Type B pancreatic cell (in vitro differentiated cells): ENCODE measurements around the gene PPP1R16B. TPM values are rescaled to one million over a fixed set of nuclear protein-coding genes. Genes with fewer than 3 reads are reported as not detected.

ENCODE experiments used
- DNase-seq: peaks from one replicate; pipeline ENCODE4 v3.0.0; 2021; ENCODE audit warnings: mixed read lengths; ENCODE audit not compliant: unreplicated experiment; ENCODE audit errors: extremely low spot score
- H3K27ac Mint-ChIP-seq: 2 replicates; pipeline ENCODE4 v1.8.0; 2021; ENCODE audit warnings: mild to moderate bottlenecking, mixed read lengths
- H3K27me3 Mint-ChIP-seq: 2 replicates; pipeline ENCODE4 v1.8.0; 2021; ENCODE audit warnings: mixed read lengths
- H3K36me3 Mint-ChIP-seq: 2 replicates; pipeline ENCODE4 v1.8.0; 2021; ENCODE audit warnings: mixed read lengths
- H3K4me1 Mint-ChIP-seq: one replicate; pipeline ENCODE4 v1.8.0; 2021; ENCODE audit warnings: mixed read lengths; ENCODE audit not compliant: unreplicated experiment
- H3K4me3 Mint-ChIP-seq: 2 replicates; pipeline ENCODE4 v1.8.0; 2021; ENCODE audit warnings: mild to moderate bottlenecking, mixed read lengths
- H3K9me3 Mint-ChIP-seq: 2 replicates; pipeline ENCODE4 v1.8.0; 2021; ENCODE audit warnings: mixed read lengths
- total RNA-seq: library from RNA; stranded (reverse); gene quantifications from 2 replicates; pipeline ENCODE4 v1.2.1, GENCODE V29; 2021; ENCODE audit warnings: low replicate concordance
- TF ChIP-seq, protein P1 (sequence below): fragments of 200-600 bp; sonication (generic); conservative IDR thresholded peaks from 2 replicates; pipeline ENCODE4 v1.5.0; 2021; ENCODE audit warnings: antibody characterized with exemption, mild to moderate bottlenecking

PPP1R16B gene
- total RNA-seq, 1 donor from 2014 or later, result 0.31 TPM

DNA sequence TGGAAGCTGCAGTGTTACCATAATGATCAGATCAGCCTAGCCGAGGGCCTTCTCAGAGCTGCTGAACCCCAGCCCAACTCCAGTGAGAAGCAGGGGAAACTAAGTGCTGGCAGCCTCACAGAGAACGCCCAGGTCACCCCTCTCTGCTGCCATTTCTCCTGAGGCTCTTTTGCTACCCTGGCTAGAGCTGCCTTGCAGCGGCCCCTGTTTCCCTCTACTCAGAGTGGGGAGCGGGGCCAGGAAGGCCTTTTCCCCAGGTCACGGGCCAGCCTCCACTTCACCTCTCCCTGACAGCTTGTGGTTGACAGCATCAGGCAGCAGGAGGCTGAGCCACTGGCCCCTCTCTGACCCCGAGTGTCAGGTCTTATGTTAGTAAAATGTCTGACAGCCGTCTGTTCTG is 34.5 kb upstream of the PPP1R16B start:
- Mint-ChIP-seq H3K27ac (no peak overlapping the region), H3K27me3 (no peaks in the 10 kb centered on the region), H3K9me3 (peaks cover 8% of the 10 kb centered on the region), H3K4me1 (no peaks in the 10 kb centered on the region), H3K36me3 (peaks cover 35% of the 10 kb centered on the region), H3K4me3 (no peak overlapping the region)
- DNase-seq, result no peak
- TF ChIP-seq, protein P1, sequence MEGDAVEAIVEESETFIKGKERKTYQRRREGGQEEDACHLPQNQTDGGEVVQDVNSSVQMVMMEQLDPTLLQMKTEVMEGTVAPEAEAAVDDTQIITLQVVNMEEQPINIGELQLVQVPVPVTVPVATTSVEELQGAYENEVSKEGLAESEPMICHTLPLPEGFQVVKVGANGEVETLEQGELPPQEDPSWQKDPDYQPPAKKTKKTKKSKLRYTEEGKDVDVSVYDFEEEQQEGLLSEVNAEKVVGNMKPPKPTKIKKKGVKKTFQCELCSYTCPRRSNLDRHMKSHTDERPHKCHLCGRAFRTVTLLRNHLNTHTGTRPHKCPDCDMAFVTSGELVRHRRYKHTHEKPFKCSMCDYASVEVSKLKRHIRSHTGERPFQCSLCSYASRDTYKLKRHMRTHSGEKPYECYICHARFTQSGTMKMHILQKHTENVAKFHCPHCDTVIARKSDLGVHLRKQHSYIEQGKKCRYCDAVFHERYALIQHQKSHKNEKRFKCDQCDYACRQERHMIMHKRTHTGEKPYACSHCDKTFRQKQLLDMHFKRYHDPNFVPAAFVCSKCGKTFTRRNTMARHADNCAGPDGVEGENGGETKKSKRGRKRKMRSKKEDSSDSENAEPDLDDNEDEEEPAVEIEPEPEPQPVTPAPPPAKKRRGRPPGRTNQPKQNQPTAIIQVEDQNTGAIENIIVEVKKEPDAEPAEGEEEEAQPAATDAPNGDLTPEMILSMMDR, result no peak

DNA sequence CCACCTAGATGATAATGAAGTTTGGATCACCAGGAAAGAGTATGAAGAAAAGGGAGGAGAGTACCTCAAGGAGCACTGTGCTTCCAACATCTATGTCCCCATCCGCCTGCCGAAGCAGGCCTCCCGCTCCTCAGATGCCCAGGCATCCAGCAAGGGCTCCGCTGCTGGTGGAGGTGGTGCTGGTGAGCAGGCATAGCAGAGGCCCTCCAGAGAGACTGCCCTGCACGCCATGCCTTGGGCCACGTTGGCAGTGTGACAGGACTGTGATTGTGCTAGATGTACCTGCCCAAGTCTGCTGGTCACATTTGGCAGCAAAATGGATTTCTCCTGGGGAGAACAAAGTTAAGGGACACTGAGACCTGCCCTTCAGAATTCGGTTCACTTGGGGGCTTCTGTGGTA is 33.9 kb upstream of the PPP1R16B start:
- Mint-ChIP-seq H3K27ac (no peak overlapping the region), H3K4me3 (no peak overlapping the region), H3K9me3 (peaks cover 8% of the 10 kb centered on the region), H3K4me1 (no peaks in the 10 kb centered on the region), H3K36me3 (peaks cover 35% of the 10 kb centered on the region), H3K27me3 (no peaks in the 10 kb centered on the region)
- no peak for DNase-seq
- TF ChIP-seq, protein P1, result no peak

DNA sequence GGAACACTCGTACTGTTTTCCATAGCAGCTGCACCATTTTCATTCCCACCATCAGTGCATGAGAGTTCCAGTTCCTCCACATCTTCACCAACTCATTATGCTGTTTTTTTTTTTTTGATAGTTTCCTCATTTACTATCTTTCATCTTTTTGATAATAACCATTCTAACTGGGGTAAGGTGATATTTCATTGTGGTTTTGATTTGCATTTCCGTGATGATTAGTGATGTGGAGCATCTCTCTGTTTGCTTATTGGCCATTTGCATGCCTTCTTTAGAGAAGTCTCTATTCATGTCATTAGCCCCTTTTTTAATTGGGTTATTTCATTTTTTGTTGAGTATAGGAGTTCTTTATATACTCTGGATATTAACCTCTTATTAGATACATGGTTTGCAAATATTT is 31.3 kb upstream of the PPP1R16B start:
- Mint-ChIP-seq H3K4me1 (no peaks in the 10 kb centered on the region), H3K36me3 (peaks cover 29% of the 10 kb centered on the region), H3K4me3 (no peak overlapping the region), H3K27me3 (no peaks in the 10 kb centered on the region), H3K9me3 (peaks cover 8% of the 10 kb centered on the region), H3K27ac (no peak overlapping the region)
- TF ChIP-seq, protein P1, result no peak
- DNase-seq, result no peak

DNA sequence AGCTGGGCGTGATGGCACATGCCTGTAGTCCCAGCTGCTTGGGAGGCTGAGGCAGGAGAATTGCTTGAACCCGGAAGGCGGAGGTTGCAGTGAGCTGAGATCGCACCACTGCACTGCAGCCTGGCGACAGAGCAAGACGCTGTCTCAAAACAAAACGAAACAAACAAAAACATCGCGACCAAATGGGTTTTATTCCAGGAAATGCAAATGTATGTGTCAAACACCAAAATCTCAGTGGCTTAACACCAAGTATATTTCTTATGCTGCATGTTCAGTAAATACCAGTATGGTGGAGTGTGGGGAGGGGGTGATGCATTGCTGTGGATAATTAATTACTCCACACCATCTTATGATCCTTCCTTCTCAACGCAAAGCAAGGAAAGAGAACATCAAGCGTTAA is 29.1 kb upstream of the PPP1R16B start:
- peaks cover 8% of the 10 kb centered on the region for H3K9me3 Mint-ChIP-seq
- no peak overlapping the region for H3K27ac Mint-ChIP-seq
- no peak overlapping the region for H3K4me3 Mint-ChIP-seq
- DNase-seq, result no peak
- TF ChIP-seq, protein P1, result no peak
- peaks cover 8% of the 10 kb centered on the region for H3K4me1 Mint-ChIP-seq
- H3K27me3 Mint-ChIP-seq, result no peaks in the 10 kb centered on the region
- peaks cover 27% of the 10 kb centered on the region for H3K36me3 Mint-ChIP-seq

DNA sequence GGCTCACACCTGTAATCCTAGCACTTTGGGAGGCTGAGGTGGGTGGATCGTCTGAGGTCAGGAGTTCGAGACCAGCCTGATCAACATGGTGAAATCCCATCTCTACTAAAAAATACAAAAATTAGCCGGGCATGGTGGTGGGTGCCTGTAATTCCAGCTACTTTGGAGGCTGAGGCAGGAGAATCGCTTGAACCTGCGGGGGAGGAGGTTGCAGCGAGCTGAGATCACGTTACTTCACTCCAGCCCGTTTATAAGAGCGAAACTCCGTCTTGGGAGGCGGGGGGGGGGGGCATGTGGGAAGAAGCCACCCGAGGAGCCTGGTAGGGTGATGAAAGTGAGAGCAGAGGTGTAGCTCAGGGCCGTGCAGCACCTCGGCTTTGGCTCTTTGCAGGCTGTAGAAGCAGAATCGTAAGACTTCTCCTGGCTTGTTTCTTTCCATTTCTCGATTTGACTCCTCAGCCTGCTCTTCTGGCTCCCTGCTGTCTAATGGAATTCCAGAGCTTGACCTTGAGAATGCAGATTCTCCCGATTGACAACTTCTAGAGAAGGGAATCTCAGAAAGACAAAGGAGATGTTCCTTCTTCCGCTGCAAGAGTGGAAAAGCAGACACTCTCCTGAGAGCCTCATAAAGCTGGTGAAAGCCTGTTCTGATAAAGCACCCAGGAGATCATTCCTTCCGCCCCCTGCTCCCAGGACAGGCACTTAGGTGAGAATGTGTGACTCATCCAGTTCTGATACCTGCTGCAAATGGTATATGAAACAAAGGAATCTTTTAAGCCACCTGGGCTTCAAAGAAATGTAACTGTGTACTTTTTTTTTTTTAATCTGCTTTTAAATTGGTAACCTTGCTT is 26.0 kb upstream of the PPP1R16B start:
- H3K4me1 Mint-ChIP-seq, result peaks cover 8% of the 10 kb centered on the region
- H3K27ac Mint-ChIP-seq, result no peak overlapping the region
- no peak overlapping the region for H3K4me3 Mint-ChIP-seq
- no peaks in the 10 kb centered on the region for H3K27me3 Mint-ChIP-seq
- DNase-seq, result no peak
- H3K36me3 Mint-ChIP-seq, result peaks cover 6% of the 10 kb centered on the region
- no peaks in the 10 kb centered on the region for H3K9me3 Mint-ChIP-seq
- TF ChIP-seq, protein P1, result no peak
